22Rv1 (cell line): ENCODE results near the gene ARHGAP45.
A peak's percentile ranks its signal among the peaks of the same experiment; 100 is the strongest.

Source experiments
- H3K27ac ChIP-seq: fragments of 450-650 bp; 2 replicates; pipeline ENCODE4 v1.5.1; 2017
- CTCF ChIP-seq: fragments of 450-650 bp; IDR thresholded peaks from 2 replicates; pipeline ENCODE4 v1.5.1; 2017; ENCODE audit warnings: mild to moderate bottlenecking
- ZFX ChIP-seq: fragments of 450-650 bp; IDR thresholded peaks from 2 replicates; pipeline ENCODE4 v1.6.1; 2017; ENCODE audit warnings: antibody characterized with exemption, borderline replicate concordance

Gene ARHGAP45

DNA sequence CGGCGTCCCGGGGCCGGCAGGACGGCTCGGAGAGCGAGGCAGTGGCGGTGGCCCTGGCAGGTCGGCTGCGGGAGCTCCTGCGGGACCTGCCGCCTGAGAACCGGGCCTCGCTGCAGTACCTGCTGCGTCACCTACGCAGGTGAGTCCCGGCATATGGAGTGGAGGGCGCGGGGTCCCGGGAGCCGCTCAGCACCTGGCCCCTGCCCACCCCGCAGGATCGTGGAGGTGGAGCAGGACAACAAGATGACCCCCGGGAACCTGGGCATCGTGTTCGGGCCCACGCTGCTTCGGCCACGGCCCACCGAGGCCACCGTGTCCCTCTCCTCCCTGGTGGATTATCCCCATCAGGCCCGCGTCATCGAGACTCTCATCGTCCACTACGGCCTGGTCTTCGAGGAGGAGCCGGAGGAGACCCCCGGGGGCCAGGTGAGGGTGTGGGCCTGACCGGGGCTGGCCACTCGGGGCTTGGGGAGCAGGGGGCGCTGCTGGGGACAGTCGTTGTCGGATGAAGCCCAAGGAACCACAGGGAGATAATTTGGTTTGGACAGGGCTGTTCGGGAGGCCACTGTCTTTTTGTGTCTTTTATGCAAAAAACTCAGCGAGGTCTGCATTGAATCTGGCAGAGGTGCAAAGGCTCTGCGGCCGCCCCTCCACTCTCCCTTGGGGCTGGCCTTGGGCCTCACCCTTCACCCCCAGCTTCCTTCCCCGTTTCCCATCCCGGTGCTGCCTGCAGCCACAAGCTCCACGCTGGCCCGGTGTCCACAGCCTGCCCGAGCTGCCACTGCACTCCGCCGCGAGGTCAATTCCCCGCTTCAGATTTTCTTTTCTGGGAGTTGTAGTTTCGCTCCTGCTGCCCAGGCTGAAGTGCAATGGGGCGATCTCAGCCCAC is 16.2 kb downstream of the ARHGAP45 start:
- peak overlapping the region; percentile 83 for H3K27ac ChIP-seq
- TF ChIP-seq CTCF (no peak), ZFX (no peak)

DNA sequence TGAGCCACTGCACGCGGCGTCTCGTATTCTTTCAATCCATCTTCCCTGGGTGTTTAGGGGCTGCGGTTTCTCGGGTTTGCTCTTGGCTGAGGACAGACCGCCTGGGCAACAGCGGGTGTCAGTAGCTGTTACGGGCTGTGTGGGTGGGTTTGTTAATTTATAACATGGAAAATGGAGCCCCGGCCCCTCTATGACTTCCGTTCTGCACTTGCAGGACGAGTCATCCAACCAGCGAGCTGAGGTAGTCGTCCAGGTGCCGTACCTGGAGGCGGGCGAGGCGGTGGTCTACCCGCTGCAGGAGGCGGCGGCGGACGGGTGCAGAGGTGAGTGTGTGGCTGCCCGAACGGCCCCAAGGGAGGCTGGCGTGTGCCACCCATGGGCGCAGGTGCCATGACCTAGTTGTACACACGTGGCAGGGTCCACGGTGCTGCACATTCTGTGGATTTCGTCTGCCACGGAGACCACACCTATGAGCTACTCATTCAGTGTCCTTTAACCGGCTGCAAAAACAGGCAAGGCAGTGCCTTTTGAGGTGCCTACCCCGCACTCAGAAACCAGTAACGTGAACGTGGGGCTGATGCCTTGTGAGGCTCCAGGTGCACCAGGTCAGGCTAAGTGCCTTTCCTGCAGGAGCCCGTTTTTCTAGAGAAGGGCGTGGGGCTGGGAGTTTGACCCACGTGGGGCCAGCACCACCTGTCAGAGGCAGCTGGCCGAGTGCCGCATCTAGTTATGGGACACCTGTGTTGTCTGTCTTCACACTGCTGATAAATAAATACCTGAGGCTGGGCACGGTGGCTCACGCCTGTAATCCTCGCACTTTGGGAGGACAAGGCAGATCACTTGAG is 17.3 kb downstream of the ARHGAP45 start:
- peak overlapping the region; percentile 37 for H3K27ac ChIP-seq
- no peak for TF ChIP-seq CTCF
- no peak for TF ChIP-seq ZFX

GRCh38 chr19:1085053-1085658 is 18.2 kb downstream of the ARHGAP45 start:
- TF ChIP-seq CTCF (no peak), ZFX (no peak)
- peak overlapping the region; percentile 37 for H3K27ac ChIP-seq

DNA sequence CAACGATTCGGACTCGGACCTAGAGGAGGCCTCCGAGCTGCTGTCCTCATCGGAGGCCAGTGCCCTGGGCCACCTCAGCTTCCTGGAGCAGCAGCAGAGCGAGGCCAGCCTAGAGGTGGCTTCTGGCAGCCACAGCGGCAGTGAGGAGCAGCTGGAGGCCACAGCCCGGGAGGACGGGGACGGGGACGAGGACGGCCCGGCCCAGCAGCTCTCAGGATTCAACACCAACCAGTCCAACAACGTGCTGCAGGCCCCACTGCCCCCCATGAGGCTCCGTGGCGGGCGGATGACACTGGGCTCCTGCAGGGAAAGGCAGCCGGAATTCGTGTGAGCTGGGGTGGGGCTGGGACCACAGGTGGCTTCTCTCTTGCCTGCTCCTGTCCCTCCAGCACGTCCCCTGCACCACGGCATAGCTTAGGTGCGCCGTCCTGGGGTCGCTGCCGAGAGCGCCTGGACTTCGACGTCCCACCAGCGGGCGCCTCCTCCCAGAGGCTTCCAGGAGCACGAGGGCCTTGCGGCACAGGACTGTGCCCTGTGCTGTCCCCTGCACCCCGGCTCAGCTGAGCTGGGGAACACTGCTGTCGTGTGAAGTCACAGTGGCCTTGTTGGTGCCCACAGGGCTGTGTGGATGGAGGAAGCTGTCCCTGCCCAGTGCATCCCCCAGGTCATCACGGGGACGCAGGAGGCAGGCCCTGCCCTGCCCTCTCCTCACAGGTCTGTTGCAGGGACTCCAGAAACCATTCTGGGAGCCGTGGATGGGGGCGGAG is 18.9 kb downstream of the ARHGAP45 start:
- peak overlapping the region; percentile 37 for H3K27ac ChIP-seq

GRCh38 chr19:1086613-1087012 is 19.6 kb downstream of the ARHGAP45 start:
- TF ChIP-seq ZFX (no peak), CTCF (no peak)
- peak overlapping the region; percentile 41 for H3K27ac ChIP-seq

More for the DNA sequence above, 18.9 kb downstream of the ARHGAP45 start:
- no peak for TF ChIP-seq CTCF
- TF ChIP-seq ZFX = no peak

- TF ChIP-seq ZFX (no peak), CTCF (no peak)
- peak overlapping the region; percentile 41 for H3K27ac ChIP-seq
Measured at GRCh38 chr19:1087813-1088415, 20.9 kb downstream of the ARHGAP45 start.
